ENCODE data around the gene UQCR11. TPM values are rescaled to one million over a fixed set of nuclear protein-coding genes. Genes with fewer than 3 reads are reported as not detected.

UQCR11 gene
- total RNA-seq, 4 donors from 2014 or later = 56.6 to 83.2 (median 64.6) TPM

- ATAC-seq (ENCODE audit: low FRiP score) = no peak
- TF ChIP-seq CTCF (IDR thresholded peaks at IDR 0.05) = no peak
- DNase-seq (ENCODE audit: low spot score) = no peak
These were observed 29.1 kb upstream of the UQCR11 start for GRCh38 chr19:1634242-1634937.

GRCh38 chr19:1633269-1633826 lies 28.1 kb upstream of the UQCR11 start:
- ATAC-seq (ENCODE audit: low FRiP score) (no peak), DNase-seq (ENCODE audit: low spot score) (no peak)
- TF ChIP-seq CTCF (IDR thresholded peaks at IDR 0.05) = no peak

- DNase-seq (ENCODE audit: low spot score) (no peak), ATAC-seq (ENCODE audit: low FRiP score) (no peak)
- TF ChIP-seq CTCF (IDR thresholded peaks at IDR 0.05) = no peak
These were observed 27.4 kb upstream of the UQCR11 start for GRCh38 chr19:1632462-1633268.

- no peak for TF ChIP-seq CTCF (IDR thresholded peaks at IDR 0.05)
- ATAC-seq (ENCODE audit: low FRiP score) (no peak), DNase-seq (ENCODE audit: low spot score) (no peak)
These were observed 26.4 kb upstream of the UQCR11 start for GRCh38 chr19:1631557-1632100.

- TF ChIP-seq CTCF (IDR thresholded peaks at IDR 0.05) = no peak
- DNase-seq (ENCODE audit: low spot score) (no peak), ATAC-seq (ENCODE audit: low FRiP score) (no peak)
These were observed 25.5 kb upstream of the UQCR11 start for GRCh38 chr19:1630811-1631210.

- no peak for TF ChIP-seq CTCF (IDR thresholded peaks at IDR 0.05)
These were observed 24.8 kb upstream of the UQCR11 start for GRCh38 chr19:1630012-1630411.

More at GRCh38 chr19:1630012-1630411, 24.8 kb upstream of the UQCR11 start:
- ATAC-seq (ENCODE audit: low FRiP score) (no peak), DNase-seq (ENCODE audit: low spot score) (no peak)

Data from omental fat pad (tissue), 4 donors.